H9 (cell line): ENCODE data around the gene RBM4B. TPM values are rescaled to one million over a fixed set of nuclear protein-coding genes. Genes with fewer than 3 reads are reported as not detected.

Experiments used
- DNase-seq: peaks from one replicate; pipeline ENCODE4 v3.0.0-alpha.2; 2017
- H2AFZ ChIP-seq: one replicate; pipeline ENCODE4 v1.6.1; 2013; ENCODE audit warnings: mild to moderate bottlenecking, low read length, control low read depth, moderate library complexity
- H2AK5ac ChIP-seq: 2 replicates; pipeline ENCODE4 v1.6.1; 2013; ENCODE audit warnings: low read length, control low read depth, mixed read lengths; ENCODE audit not compliant: insufficient read length
- H2BK120ac ChIP-seq: one replicate; pipeline ENCODE4 v1.6.1; 2013; ENCODE audit warnings: low read depth, mild to moderate bottlenecking, low read length, control low read depth, inconsistent platforms; ENCODE audit not compliant: poor library complexity, severe bottlenecking
- H2BK12ac ChIP-seq: 2 replicates; pipeline ENCODE4 v1.6.1; 2013; ENCODE audit warnings: low read length, control low read depth, mixed read lengths, low read depth; ENCODE audit not compliant: insufficient read length
- H2BK15ac ChIP-seq: 2 replicates; pipeline ENCODE4 v1.6.1; 2013; ENCODE audit warnings: low read depth, low read length, control low read depth
- H2BK20ac ChIP-seq: one replicate; pipeline ENCODE4 v1.6.1; 2013; ENCODE audit warnings: low read depth, mild to moderate bottlenecking, low read length, control low read depth, inconsistent platforms; ENCODE audit not compliant: poor library complexity, severe bottlenecking
- H2BK5ac ChIP-seq: 2 replicates; pipeline ENCODE4 v1.6.1; 2013; ENCODE audit warnings: low read length, control low read depth, mixed read lengths; ENCODE audit not compliant: insufficient read length
- H3K14ac ChIP-seq: 2 replicates; pipeline ENCODE4 v1.6.1; 2013; ENCODE audit warnings: low read length, control low read depth; ENCODE audit not compliant: insufficient read depth
- H3K18ac ChIP-seq: 2 replicates; pipeline ENCODE4 v1.6.1; 2013; ENCODE audit warnings: low read depth, mild to moderate bottlenecking, mixed read lengths, low read length, control low read depth; ENCODE audit not compliant: insufficient read length
- H3K23ac ChIP-seq: 2 replicates; pipeline ENCODE4 v1.6.1; 2013; ENCODE audit warnings: low read length, control low read depth, mixed read lengths, low read depth; ENCODE audit not compliant: insufficient read length
- H3K23me2 ChIP-seq: 2 replicates; pipeline ENCODE4 v1.6.1; 2013; ENCODE audit warnings: low read depth, mild to moderate bottlenecking, mixed read lengths, low read length, control low read depth; ENCODE audit not compliant: insufficient read length, poor library complexity, severe bottlenecking
- H3K27ac ChIP-seq: 2 replicates; pipeline ENCODE4 v1.5.1; 2013; ENCODE audit warnings: low read length, control low read depth, mixed read lengths, low read depth; ENCODE audit not compliant: insufficient read length
- H3K27me3 ChIP-seq: 2 replicates; pipeline ENCODE4 v1.6.1; 2013; ENCODE audit warnings: low read length, control low read depth, inconsistent platforms; ENCODE audit not compliant: insufficient read depth
- H3K4ac ChIP-seq: 2 replicates; pipeline ENCODE4 v1.6.1; 2013; ENCODE audit warnings: low read depth, mild to moderate bottlenecking, control low read depth, inconsistent platforms, low read length, moderate library complexity
- H3K4me1 ChIP-seq: 2 replicates; pipeline ENCODE4 v1.6.1; 2013; ENCODE audit warnings: low read length, control low read depth, inconsistent platforms; ENCODE audit not compliant: insufficient read depth
- H3K4me2 ChIP-seq: 2 replicates; pipeline ENCODE4 v1.6.1; 2013; ENCODE audit warnings: low read length, control low read depth, mixed read lengths; ENCODE audit not compliant: insufficient read length, insufficient read depth
- H3K56ac ChIP-seq: 2 replicates; pipeline ENCODE4 v1.6.1; 2013; ENCODE audit warnings: low read depth, mild to moderate bottlenecking, mixed read lengths, low read length, control low read depth; ENCODE audit not compliant: insufficient read length
- H3K79me1 ChIP-seq: 2 replicates; pipeline ENCODE4 v1.6.1; 2013; ENCODE audit warnings: low read depth, mild to moderate bottlenecking, moderate library complexity, low read length, control low read depth, inconsistent platforms; ENCODE audit not compliant: insufficient read depth, poor library complexity, severe bottlenecking
- H3K79me2 ChIP-seq: 2 replicates; pipeline ENCODE4 v1.6.1; 2013; ENCODE audit warnings: low read length, control low read depth, inconsistent platforms; ENCODE audit not compliant: insufficient read depth
- H3K9ac ChIP-seq: 2 replicates; pipeline ENCODE4 v1.6.1; 2013; ENCODE audit warnings: low read length, control low read depth, mixed read lengths; ENCODE audit not compliant: insufficient read length; ENCODE audit errors: extremely low read depth
- H3K9me3 ChIP-seq: one replicate; pipeline ENCODE4 v1.6.1; 2013; ENCODE audit warnings: low read depth, low read length, inconsistent platforms; ENCODE audit not compliant: control insufficient read depth
- H3T11ph ChIP-seq: one replicate; pipeline ENCODE4 v1.6.1; 2013; ENCODE audit warnings: mild to moderate bottlenecking, low read length, control low read depth, inconsistent platforms
- H4K20me1 ChIP-seq: one replicate; pipeline ENCODE4 v1.6.1; 2013; ENCODE audit not compliant: control insufficient read depth, insufficient read length, insufficient read depth
- H4K5ac ChIP-seq: 2 replicates; pipeline ENCODE4 v1.6.1; 2013; ENCODE audit warnings: low read depth, mild to moderate bottlenecking, mixed read lengths, low read length, control low read depth; ENCODE audit not compliant: insufficient read length
- H4K8ac ChIP-seq: replicated peaks from 2 replicates; pipeline ENCODE4 v1.6.1; 2013; ENCODE audit warnings: low read length, control low read depth, mixed read lengths, low read depth; ENCODE audit not compliant: insufficient read length
- H4K91ac ChIP-seq: 2 replicates; pipeline ENCODE4 v1.6.1; 2013; ENCODE audit warnings: low read depth, mild to moderate bottlenecking, moderate library complexity, mixed read lengths, low read length, control low read depth; ENCODE audit not compliant: insufficient read length
- H3K27ac Mint-ChIP-seq, 3 experiments: 2 replicates in 2 of 3; 3 replicates in 1 of 3; pipeline ENCODE4 v1.8.0; 2020 to 2021; ENCODE audit warnings: mixed read lengths in 3 of 3, mild to moderate bottlenecking in 1 of 3, moderate library complexity in 1 of 3
- H3K27me3 Mint-ChIP-seq: 2 replicates; pipeline ENCODE4 v1.8.0; 2021; ENCODE audit warnings: low read depth, mild to moderate bottlenecking, moderate library complexity, mixed read lengths
- H3K36me3 Mint-ChIP-seq, 3 experiments: 2 replicates in 2 of 3; 3 replicates in 1 of 3; pipeline ENCODE4 v1.8.0; 2020 to 2021; ENCODE audit warnings: low read depth in 3 of 3, mixed read lengths in 3 of 3; ENCODE audit not compliant: insufficient read depth in 1 of 3
- H3K4me1 Mint-ChIP-seq, 2 experiments: 2 replicates each; pipeline ENCODE4 v1.8.0; 2020; ENCODE audit warnings: mixed read lengths in 2 of 2
- H3K4me3 Mint-ChIP-seq, 2 experiments: 2 replicates in 1 of 2; 3 replicates in 1 of 2; pipeline ENCODE4 v1.8.0; 2020 to 2021; ENCODE audit warnings: mild to moderate bottlenecking in 2 of 2, mixed read lengths in 2 of 2, moderate library complexity in 1 of 2
- H3K9me3 Mint-ChIP-seq, 2 experiments: 2 replicates in 1 of 2; 3 replicates in 1 of 2; pipeline ENCODE4 v1.8.0; 2020; ENCODE audit warnings: mild to moderate bottlenecking in 2 of 2, mixed read lengths in 2 of 2, moderate library complexity in 1 of 2
- CTCF ChIP-seq: fragments of 200-600 bp; sonication (generic); conservative IDR thresholded peaks from 3 replicates; pipeline ENCODE4 v1.8.0; 2021; ENCODE audit warnings: antibody characterized with exemption, mild to moderate bottlenecking
- WGBS: extraction: QIAGEN DNeasy Blood & Tissue Kit; methylation state at CpG from one replicate; pipeline ENCODE4 v1.1.7; 2013; ENCODE audit warnings: missing lambda C conversion rate, low lambda C conversion rate, mixed read lengths; ENCODE audit not compliant: insufficient read length; ENCODE audit errors: extremely low coverage; 5-methylcytosine and 5-hydroxymethylcytosine counted together
- long read RNA-seq: library from polyadenylated mRNA; unstranded; transcript quantifications from one replicate; pipeline ENCODE4 v2.0.0, GENCODE V29; 2020
- total RNA-seq: library from RNA; stranded (reverse); gene quantifications from 2 replicates; pipeline ENCODE4 v1.2.1, GENCODE V29; 2021

RBM4B gene, protein sequence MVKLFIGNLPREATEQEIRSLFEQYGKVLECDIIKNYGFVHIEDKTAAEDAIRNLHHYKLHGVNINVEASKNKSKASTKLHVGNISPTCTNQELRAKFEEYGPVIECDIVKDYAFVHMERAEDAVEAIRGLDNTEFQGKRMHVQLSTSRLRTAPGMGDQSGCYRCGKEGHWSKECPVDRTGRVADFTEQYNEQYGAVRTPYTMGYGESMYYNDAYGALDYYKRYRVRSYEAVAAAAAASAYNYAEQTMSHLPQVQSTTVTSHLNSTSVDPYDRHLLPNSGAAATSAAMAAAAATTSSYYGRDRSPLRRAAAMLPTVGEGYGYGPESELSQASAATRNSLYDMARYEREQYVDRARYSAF
- 34.0 and 36.9 TPM in 2 replicates for total RNA-seq
- long read RNA-seq, transcript RBM4B-203 (3 exons, 2,339 nt), result minor isoform, 6 of 295 reads
- long read RNA-seq, transcript RBM4B-201 (4 exons, 1,840 nt), result minor isoform, 62 of 295 reads
- long read RNA-seq, transcript RBM4B-206 (2 exons, 1,646 nt), result major isoform, 159 of 295 reads
- long read RNA-seq, partial matches to known transcripts, result 34 of 295 reads
- long read RNA-seq, other reads (novel, unspliced or antisense), result 34 of 295 reads

DNA sequence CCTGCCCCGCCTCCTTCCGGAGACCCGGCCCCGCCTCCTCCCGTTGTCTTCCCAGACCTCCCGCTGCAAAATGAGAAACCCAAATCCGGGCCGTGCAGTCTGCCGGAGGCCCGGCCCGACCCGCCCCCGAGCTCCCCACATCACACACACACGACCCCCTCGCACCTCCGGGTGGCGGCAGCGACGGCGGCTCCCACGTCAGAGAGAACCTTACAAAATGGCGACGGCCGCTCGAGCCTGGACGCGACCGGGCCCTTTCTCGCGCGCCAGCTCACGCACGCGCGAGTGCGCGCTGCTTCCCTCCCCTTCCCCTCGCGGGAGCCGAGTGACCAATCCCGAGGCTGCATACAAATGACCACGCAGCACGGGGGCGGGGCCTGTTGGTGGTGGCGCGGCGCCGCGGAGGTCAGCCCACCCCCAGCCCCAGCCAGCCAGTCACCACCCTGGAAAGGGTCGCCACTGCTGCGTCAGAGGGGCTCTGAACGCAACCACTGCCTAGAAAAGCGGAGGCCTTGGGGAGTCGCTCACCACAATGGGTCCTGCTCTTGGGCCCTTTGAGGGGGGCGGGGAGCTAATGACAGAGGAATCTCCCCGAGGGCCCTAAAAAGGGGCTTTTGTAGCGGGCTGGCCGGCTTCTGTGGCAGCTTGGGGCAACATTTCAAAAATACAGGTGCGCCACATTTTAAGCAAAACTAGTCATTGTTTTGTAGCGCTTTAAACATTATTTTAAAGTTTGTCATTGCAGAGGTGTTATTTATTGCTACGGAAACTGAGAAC is at the start of gene RBM4B:
TSS of gene RBM4B (minus strand) at position 289 of the 777 bp plus-strand sequence. CDS start 808 bp downstream, outside the sequence.
- Histone ChIP-seq H3K9me3 (no peaks in the 10 kb centered on the region), H4K5ac (no peak within 1 kb of the TSS), H3K79me1 (peaks cover 3% of the 10 kb centered on the region), H2AK5ac (no peak within 1 kb of the TSS), H2BK12ac (no peak within 1 kb of the TSS), H3K27ac (peak within 1 kb of the TSS; percentile 61), H2BK20ac (no peak within 1 kb of the TSS), H3K23ac (peak within 1 kb of the TSS; percentile 63), H2AFZ (no peak within 1 kb of the TSS), H3T11ph (no peak within 1 kb of the TSS), H3K23me2 (peaks cover 14% of the 10 kb centered on the region), H4K8ac (no peak within 1 kb of the TSS), H3K9ac (peak within 1 kb of the TSS; percentile 86), H3K56ac (peak within 1 kb of the TSS; percentile 26), H4K91ac (no peak within 1 kb of the TSS), H2BK5ac (no peak within 1 kb of the TSS), H4K20me1 (no peaks in the 10 kb centered on the region), H3K18ac (peak within 1 kb of the TSS; percentile 94), H3K4me2 (peak within 1 kb of the TSS; percentile 97), H3K27me3 (no peaks in the 10 kb centered on the region), H3K4me1 (no peaks in the 10 kb centered on the region; the same call in 1 of the 2 replicates), H2BK120ac (no peak within 1 kb of the TSS), H3K79me2 (no peaks in the 10 kb centered on the region; the same call in 1 of the 2 replicates), H2BK15ac (no peak within 1 kb of the TSS), H3K14ac (peak within 1 kb of the TSS; percentile 92; the same call in 1 of the 2 replicates), H3K4ac (no peak within 1 kb of the TSS; the same call in 1 of the 2 replicates)
- H3K27me3 Mint-ChIP-seq, result no peaks in the 10 kb centered on the region; the same call in 1 of the 2 replicates
- no peak for TF ChIP-seq CTCF
- H3K36me3 Mint-ChIP-seq, result peaks cover 0 to 24% (median 20%) of the 10 kb centered on the region in 3 experiments; a peak in 5 of 7 replicates
- H3K27ac Mint-ChIP-seq, result peak within 1 kb of the TSS; percentile 99 to 100 (median 99)
- peak within 1 kb of the TSS; percentile 81 to 90 for H3K4me3 Mint-ChIP-seq
- no peaks in the 10 kb centered on the region for H3K9me3 Mint-ChIP-seq
- no CpG with 5 or more reads among the region's 61 CpGs for WGBS
- H3K4me1 Mint-ChIP-seq, result peaks cover 25 to 31% of the 10 kb centered on the region in 2 experiments
- peak; percentile 98 for DNase-seq
